GM12875 (cell line): ENCODE results near the gene CD14.

Experiments
- H3K4me3 ChIP-seq: one replicate; pipeline ENCODE4 v1.5.1; 2011; ENCODE audit warnings: low read depth, low read length, control low read depth
- CTCF ChIP-seq: IDR thresholded peaks from 2 replicates; pipeline ENCODE4 v1.5.1; 2011; ENCODE audit warnings: low read depth, mild to moderate bottlenecking, control low read depth, inconsistent platforms, low read length, moderate library complexity, borderline replicate concordance; ENCODE audit not compliant: insufficient read depth

CD14 gene

GRCh38 chr5:140642718-140643117 is 9.7 kb upstream of the CD14 start:
- no peak overlapping the region for H3K4me3 ChIP-seq

GRCh38 chr5:140641716-140642115 is 8.7 kb upstream of the CD14 start:
- no peak for TF ChIP-seq CTCF
- H3K4me3 ChIP-seq = no peak overlapping the region

More at GRCh38 chr5:140642718-140643117, 9.7 kb upstream of the CD14 start:
- no peak for TF ChIP-seq CTCF

GRCh38 chr5:140639148-140639981 is 6.4 kb upstream of the CD14 start, which contains the start of gene TMCO6:
Gene TMCO6 (plus strand): TSS chr5:140639451. CDS start chr5:140639528, 77 bp downstream.
- TF ChIP-seq CTCF = peak; percentile 72
- H3K4me3 ChIP-seq = peak within 1 kb of the TSS; percentile 79

- peak overlapping the region; percentile 79 for H3K4me3 ChIP-seq
Measured at GRCh38 chr5:140638898-140639147, 5.8 kb upstream of the CD14 start.

- no peak overlapping the region for H3K4me3 ChIP-seq
- TF ChIP-seq CTCF = no peak
Measured at GRCh38 chr5:140637371-140638100, 4.6 kb upstream of the CD14 start.

GRCh38 chr5:140635291-140636257 is 2.6 kb upstream of the CD14 start:
- no peak for TF ChIP-seq CTCF
- H3K4me3 ChIP-seq = no peak overlapping the region

GRCh38 chr5:140634103-140634502 is 1.1 kb upstream of the CD14 start:
- H3K4me3 ChIP-seq = no peak overlapping the region
- no peak for TF ChIP-seq CTCF
